GM18858 (cell line): Measurements from ENCODE around the gene TMPRSS6.

Experiments used
- ATAC-seq: cut with Tn5 transposase; IDR thresholded peaks from one replicate; pipeline ENCODE4 v1.9.1; 2021; ENCODE audit not compliant: unreplicated experiment

The TMPRSS6 gene

DNA sequence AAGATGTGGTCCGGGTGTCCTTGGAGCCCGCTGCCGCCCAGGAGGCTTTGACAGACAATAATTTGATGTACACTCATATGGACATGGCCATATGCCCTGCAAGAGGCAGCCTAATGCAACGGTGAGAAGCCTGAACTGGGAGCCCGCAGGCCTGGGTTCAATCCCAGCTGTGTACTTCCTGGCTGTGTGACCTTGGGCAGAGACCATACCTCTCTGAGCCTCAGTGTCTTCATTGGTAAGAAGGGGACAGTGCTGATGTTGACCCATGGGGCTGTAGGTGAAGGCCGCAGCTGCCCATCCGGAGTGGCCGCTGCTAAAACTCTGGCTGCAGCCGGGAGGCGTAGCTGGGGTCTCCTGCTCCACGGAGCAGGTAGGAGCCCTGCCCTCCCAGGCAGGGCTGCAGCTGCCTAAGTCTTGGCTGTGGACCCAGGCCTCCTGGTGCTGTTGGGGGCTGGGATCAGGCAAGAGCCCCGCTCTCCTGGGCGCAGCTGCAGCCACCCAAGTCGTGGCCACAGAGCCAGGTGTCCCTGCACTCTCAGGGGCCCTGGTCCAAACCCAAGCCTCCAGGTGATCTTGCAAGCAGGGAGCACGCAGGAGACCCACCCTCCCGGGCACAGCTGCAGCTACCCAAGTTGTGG lies 31.3 kb upstream of the TMPRSS6 start:
- ATAC-seq: no peak

DNA sequence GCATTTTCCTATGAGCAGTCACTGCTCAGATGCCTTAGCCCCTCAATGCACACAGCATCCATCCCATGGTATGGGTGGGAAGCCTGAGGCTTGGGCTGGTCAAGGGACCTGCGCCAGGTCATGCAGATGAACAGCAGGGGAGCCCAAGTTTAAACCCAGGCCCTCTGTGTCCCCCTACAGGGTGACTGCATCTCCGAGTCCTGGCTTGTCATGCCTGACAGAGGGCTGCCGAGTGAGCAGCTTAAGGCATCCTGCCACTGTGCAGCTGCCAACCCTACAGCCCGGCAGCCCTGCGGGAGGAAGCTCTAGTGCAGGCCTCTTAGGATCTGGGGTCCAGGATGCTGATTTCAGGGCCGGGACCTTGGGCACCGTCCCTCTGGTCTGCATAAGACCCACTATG lies 30.2 kb upstream of the TMPRSS6 start:
- no peak for ATAC-seq

DNA sequence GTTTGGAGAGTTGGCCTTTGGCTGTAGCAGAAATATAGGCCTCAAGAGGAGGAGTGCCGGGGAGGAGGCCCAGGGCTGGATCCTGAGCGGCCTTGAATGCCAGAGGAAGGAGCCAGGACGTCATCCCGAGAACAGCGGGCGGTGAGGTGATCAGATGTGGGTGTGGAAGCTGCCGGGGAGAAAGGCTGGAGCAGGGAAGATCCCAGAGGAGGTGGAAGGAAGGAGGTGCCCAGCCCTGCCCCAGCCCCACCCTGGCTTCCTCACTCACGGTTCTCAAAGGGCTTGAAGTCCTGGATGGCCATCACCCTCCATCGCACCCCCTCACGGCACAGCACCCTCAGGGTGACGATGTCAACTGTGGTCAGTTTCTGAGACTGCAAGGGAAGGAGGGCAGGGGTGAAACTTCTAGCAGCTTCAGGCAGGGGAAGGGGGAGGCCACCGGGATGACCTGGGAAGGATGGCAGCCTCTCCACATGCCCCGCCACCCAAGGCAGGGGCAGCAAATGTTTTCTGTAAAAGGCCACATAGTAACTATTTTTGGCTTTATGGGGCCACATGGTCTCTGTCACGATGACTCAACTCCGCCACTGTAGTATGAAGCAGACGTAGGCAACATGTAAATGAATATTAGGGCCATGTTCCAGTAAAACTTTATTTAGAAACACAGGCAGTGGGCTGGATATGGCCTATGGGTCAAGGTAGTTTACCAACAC lies 29.5 kb upstream of the TMPRSS6 start:
- ATAC-seq: no peak

DNA sequence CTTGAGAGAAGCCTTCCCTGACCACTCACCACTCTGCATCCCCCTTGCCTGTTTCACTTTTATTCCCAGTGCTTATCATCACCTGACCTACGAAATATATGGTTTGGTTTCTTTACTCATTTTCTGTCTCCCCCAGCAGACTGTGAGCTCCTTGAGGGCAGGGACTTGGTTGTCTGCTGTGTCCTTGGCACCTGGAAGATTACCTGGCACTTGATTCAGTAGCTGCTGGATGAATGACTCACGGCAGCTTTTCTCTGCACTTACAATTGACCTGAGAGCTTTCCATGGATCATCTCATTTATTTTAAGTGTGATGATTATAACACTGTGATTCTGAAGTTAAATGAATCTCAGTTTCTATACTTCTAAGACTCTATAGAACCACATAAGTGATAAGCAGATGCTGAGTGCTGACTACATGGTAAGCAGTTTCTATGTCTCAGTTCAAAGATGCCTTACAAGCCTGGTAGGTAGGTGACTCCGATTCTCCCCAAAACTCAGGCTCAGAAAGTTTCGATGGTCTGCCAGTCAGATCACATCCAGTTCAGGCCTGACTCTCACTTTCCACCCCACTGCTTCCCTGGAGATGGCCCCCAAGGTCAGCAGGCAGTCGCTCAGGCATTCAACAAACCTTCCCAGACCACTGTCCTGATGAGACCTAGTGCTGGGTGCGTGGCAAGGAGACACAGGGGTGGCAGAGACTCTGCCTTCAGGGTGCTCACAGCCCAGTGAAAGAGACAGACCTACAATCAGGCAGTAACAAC lies 28.6 kb upstream of the TMPRSS6 start:
- ATAC-seq: no peak

DNA sequence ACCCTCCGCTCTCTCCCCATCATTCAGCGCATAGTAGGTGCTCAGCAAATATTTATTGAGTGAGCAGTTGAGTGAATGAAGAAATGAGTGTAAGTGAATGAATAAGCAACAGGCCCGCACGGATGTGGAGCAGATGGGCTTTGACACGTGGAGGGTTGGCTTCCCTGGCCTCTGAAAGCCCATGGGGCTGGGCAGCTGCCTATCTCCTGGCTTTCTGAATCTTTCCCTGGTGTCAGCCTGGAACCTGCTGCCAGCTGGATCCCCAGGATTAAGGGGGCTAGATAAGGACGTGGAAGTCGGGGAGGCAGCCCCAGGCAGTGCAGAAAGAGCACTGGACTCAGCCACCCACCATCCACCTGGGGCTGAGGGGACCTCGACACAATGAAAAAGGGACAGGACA lies 27.6 kb upstream of the TMPRSS6 start:
- no peak for ATAC-seq

DNA sequence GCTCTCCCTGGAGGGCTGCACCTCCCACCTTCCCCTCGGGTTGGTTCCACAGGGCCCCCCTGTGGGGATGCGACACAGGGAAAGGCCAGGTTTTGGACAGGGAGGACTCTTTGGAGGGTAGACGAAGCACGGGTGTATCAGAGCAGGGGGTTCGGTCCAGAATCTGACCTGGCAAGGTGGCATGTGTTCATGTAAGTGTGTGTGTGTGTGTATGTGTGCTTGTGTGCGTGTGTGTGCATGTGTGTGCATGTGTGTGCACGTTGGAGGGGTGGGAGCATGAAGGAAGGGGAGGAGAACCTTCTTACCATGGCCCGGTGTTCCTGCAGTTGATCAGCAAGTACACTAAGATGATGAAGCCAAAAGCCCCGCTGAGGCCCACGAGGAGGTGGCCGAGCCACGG lies 25.5 kb upstream of the TMPRSS6 start:
- ATAC-seq: no peak

DNA sequence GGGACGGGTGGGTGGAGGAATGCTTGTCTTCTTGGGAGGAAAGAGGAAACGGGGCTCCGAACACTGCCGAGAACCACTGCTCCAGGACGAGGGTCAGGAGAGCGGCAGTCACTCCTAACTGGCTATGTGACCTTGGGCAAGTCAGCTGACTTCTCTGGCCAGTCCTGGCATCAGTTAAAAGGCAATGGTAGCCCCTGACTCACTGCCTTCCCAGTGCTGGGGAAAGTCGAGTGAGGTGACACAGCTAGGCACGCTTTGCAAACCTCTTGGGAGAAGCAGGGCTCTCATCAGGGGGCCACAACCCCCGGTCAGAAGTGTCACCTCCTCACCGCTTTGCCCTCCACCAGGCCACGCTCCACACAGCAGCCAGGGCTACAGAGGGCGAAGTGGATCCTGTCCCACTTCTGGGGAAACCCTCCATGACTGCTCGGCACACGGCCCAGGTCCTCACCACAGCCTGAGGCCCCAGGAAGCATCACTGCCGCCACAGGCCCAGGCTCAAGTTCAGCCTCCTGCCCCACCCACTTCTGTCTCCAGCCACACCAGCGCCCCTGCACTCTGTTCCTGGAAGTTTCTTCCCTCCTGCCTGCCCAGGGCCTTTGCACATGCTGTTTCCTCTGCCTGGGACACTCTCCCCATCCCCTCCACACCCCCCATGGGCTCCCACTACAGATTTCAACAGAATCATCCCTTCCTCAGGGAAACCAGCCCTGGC lies 23.9 kb upstream of the TMPRSS6 start:
- ATAC-seq: no peak

DNA sequence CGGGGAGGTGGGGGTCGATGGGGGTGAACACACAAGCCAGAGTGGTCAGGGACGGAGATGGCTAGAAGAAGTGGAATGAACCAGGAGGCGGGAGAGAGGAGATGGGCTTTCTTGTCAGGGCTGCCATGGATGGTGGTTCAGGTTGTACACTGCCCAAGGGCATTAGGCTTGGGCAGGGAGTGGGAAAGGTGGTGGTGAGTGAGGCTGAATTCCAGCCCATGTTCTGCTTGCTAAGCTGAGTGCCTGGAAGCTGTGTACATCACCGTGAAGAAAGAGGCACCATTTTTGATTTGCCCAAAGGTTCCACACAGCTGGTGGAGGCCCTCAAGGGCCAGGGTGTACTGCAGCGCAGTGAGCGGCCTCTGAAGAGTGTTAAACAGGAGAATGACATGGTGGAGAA lies 23.3 kb upstream of the TMPRSS6 start:
- ATAC-seq: no peak

DNA sequence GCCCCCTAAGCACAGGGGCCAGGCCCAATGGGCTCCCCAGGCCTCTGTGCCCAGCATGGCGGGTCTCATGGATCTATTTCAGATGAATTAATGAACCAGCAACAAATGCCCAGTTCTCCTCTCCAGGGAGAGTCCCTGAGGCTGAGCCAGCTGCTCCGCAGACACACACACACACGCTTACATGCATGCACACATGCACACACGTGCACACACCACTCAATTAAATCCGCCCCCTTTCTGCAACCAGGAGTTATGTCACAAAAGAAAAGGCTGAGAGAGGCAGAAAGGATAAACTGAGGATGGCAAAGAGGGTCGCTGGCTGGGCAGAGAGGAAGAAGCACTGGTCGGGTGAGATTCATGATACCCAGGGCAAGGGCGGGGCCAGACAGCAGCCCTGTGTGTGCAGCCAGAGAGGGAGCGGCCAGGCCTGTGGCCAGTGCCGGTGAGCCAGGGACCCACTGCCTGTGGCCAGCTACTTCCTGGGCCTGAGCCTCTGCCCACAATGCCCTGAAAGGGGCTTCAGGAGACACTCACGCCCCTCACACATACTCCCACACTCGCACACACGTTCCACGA lies 20.4 kb upstream of the TMPRSS6 start:
- ATAC-seq: no peak

DNA sequence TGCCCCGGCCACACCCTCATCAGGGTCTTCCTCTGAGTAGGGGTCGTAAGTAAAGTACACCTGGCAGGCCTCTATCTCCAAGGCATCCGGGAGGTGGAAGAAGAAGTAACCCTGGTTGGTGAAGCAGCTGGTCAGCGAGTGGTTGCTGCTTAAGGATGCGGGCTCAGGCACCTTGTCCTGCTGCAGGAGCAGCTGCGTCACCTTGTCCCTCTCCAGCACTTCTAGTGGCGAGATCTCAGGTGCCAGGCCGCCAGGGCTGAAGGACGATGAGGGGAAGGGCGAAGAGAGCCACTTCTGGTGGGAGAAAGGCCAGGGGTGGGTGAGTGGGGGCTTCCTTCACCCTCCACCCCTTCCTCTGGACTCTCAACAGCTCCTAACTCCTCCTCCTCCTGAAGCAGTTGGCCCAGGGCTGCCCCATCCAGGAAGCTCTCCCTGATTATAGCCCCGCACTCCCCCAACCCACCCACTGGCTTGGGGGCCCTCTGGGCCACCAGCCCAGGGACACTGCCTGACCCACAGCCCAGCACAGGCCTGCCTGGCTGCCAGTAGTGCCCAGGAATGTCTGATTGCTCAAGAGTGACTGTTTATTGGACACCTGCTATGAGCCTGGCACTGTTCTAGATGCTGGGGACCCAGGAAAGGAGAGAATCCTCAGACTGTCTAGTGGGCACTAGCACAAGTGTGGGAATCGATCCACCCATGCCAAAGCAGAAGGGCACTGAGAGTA lies 19.2 kb upstream of the TMPRSS6 start:
- no peak for ATAC-seq

DNA sequence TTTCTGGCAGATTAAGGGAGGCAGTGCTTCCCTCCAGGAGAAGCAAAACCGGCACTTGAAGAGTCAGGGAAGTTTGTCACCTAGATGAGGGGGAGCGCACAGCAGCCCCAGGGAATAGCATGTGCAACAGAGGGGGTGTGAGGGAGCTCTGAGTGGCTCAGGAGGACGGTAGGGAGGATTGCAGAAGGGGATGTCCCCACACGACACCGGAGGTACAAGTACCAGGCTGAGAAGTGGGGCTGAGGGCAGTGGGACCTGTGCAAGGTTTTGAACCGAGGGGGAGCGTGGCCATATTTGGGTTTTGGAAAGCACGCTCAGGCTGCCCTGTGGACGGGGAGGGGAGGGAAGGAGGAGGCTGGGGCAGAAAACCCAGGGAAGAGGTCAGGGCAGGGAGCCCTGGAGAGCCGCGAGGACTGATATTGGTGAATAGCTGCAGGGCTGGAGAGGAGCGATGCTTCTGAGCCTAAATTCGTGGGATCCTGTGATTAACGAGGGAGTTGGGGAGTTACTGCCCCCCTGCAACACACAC lies 17.9 kb upstream of the TMPRSS6 start:
- ATAC-seq: no peak

DNA sequence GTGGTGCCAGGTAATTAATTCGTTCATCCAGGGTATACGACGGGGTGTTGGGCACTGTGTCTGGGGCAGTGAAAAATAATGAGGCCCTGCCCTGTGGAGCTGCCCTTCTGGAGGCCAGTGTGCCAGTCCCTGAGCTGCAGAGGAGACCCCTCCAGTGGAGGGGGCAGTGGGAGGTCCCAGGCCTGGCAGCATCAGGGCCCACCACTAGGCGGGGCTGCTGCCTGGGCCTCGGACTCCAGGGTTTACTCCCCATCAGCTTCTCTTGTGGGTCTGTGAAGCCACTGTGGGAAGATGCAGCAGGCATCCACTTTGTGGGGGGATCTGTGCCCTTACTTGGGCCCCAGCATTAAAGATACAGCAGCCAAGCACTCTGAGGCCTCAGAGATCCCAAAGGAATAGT lies 17.4 kb upstream of the TMPRSS6 start:
- ATAC-seq: no peak

DNA sequence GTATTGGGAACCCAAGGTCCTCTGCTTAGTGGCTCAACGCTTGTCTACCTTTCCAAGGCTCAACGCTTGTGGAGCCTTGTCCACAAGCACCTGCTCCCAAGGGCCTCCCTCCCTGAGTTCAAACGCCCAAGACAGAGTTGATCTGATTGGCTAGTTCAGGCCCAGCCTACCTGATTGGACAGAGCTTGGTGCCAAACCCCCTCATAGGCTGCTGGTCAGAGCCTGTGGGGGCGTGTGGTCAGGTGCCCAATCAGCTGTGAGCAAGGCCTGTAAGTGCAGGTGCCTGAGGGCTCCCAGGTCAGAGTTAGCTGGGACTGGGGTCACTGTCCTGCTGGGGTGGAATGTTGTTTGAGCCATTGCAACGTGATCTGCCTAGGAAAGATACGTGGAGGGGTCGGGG lies 16.9 kb upstream of the TMPRSS6 start:
- no peak for ATAC-seq

DNA sequence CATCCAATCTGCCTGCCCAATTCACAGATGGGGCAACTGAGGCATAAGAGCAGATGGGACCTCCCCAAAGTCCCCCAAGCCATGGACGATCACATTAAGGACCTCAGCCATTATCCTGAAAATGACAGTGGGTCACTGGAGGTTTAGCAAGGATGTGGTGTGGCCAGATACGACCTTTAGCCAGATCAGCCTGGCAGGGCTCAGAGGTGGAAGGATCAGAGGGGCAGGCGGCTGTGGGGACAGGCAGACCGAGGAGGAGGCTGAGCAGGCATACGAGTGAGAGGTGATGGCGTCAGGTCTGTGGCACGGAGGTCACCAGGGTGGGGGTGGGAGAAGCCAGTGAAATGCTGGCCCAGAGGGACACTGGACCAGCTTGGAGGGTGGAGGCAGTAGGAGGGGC lies 14.1 kb upstream of the TMPRSS6 start:
- ATAC-seq: no peak

DNA sequence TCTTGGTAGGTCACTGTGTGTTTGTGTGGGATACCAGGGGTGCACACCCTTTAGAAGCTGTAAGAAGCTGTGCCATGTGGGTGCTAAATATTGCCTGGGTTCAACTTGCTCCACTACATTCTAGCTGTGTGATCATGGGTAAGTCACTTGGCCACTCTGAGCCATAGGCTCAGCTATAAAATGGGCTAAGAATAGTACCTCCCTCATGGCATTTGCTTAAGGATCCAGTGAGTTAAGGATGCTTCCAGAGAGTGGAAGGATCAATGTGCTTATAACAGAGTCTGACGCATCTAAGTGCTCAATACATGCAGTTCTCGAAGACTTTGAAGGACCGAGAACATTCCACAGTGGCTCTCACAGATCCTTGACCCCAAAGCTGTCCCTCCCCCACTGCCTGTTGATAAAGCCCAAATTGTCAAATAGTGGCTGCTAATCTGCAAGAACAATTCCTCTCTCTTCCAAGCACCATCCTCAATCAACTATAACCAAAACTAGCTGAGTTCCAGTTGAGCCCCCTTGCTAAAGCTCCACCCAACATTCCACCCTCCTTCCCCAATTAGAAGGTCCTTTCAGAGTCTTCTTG lies 13.2 kb upstream of the TMPRSS6 start:
- ATAC-seq: no peak

DNA sequence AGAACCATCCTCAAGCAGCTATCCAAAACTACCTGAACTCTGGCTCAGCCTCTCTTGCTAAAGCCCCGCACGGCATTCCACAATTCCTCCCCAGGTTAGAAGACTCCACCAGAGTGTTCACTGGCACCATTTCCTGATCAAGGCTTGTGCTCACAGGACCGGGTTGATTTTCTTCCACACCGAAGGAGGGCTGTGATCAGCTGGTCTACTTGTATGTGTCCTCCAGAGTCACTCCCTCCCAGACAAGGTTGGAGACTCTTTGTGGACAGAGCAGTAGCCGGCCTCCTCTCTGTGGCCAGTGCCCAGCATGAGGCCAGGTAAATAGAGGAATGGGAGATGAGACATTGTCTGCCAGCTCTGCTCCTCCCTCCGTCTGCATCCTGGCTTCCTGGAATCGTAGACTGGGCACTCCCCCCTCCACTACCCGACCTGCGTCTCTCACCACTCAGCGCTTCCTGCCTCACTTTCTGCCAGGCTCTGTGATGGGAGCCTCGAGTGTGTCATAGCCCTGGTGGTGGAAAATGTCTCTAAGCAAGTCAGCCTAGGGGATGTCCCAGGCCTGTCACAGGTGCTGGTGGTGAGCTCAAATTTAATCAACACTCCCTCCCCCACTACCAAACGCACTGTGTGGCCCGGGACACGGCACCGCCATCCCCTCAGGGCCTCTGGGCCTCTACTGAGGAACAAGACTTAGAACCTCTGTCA lies 12.5 kb upstream of the TMPRSS6 start:
- peak; percentile 75 for ATAC-seq

DNA sequence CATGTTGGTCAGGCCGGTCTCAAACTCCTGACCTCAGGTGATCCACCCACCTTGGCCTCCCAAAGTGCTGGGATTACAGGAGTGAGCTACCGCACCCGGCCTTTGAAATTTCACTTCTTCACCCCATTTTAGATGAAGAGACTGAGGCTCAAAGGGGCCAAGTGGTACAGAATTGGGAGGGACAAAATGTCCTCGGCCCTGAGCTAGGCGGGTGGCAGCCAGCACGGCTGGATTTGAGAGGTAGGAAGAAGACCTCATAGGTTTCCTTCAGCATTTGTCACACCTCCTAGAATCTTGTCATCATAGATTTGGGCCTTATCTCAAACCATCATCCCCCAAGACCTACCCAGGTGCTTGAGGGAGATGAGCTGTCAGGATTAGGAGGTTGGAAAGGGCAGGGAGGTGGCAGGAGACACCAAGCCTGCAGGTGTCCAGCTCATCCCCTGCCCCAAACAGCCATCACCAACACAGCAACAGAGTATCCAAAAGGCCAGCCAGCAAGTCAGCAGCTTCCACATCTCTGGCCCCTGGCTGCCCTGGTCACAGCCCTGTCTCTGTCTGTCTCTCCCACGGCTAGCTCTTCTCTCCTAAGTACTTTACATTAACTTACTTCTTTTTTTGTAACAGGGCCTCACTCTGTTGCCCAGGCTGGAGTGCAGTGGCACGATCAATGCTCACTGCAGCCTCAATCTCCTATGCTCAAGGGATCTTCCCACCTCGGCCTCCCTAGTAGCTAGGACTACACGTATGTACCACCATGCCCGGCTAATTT lies 11.2 kb upstream of the TMPRSS6 start:
- ATAC-seq: no peak

DNA sequence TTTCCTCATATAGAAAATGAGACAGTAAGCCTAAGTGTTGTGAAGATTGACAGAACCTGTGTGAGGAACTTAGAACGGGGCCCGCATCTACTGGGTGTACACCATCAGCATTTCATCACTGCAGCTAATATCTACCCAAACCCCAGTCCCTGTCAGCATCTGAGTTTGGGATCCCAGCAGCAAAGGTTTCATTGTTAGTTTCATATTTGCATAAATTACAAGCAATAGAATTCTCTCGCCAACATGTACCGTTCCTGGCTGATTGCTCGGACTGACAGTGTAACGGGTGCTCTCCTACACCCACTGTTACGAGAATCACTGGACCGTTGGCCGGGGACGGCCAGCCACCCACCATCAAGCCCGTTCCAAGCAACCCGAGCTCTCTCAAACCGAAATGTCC lies 10.4 kb upstream of the TMPRSS6 start:
- no peak for ATAC-seq

DNA sequence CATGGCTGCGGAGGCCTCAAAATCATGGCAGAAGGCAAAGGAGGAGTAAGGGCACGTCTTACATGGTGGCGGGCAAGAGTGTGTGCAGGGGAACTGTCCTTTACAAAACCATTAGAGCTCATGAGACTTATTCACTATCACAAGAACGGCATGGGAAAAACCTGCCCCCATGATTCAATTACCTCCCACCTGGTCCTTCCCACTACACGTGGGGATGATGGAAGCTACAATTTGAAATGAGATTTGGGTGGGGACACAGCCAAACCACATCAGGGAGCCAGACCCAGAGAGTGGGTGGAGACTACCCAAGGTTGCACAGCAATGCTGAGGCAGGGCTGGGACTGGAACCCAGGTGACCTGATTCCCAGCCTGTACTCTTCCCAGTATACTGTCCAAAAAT lies 8.6 kb upstream of the TMPRSS6 start:
- no peak for ATAC-seq
